ENCODE results near the gene FAM181A. TPM values are rescaled to one million over a fixed set of nuclear protein-coding genes. Genes with fewer than 3 reads are reported as not detected.
A peak's percentile ranks its signal among the peaks of the same experiment; 100 is the strongest.

The FAM181A gene
- total RNA-seq, 1 donor from 2014 or later = 3.0 TPM

DNA sequence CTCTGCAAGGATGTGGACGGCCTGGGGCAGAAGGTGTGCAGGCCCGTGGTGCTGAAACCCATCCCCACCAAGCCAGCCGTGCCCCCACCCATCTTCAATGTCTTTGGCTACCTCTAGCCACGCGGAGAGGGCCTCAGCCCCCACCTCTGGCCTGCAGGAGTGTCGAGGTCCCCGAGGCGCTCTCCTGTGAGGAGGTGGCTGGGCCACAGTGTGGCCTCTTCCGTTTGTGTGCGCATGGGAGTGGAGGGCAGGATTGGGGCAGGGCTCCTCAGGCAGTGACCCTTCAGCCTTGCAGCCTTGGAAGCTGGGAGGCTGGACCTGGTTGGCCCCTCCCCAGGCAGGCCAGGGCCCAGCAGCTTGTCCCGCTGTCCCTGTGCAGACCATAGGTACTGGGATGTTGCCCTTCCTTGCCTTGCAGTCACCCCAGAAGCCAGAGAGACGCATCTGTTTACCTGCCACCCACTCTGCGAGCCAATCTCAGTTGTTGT lies 1.9 kb downstream of the FAM181A start:
- no peak for DNase-seq

DNA sequence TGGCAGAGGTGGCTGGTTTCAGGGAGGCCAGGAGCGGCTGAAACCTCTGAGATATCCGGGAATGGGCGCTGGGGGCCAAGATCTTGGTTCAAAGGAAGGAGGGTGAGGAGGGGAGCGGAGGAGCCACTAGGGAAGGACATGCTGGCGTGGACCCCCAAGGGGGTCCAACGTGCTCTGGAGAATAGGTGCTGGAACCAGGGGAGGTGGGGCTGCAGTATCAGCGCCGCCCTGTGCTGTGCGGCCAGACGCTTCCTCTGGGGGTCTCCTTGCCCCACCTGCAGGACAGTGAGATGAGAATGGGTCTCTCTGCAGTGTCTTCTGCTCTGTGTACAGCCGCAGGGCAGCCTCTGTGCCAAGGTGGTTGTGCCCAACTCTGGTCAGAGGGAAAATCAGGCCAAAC lies 2.5 kb downstream of the FAM181A start:
- DNase-seq = no peak

DNA sequence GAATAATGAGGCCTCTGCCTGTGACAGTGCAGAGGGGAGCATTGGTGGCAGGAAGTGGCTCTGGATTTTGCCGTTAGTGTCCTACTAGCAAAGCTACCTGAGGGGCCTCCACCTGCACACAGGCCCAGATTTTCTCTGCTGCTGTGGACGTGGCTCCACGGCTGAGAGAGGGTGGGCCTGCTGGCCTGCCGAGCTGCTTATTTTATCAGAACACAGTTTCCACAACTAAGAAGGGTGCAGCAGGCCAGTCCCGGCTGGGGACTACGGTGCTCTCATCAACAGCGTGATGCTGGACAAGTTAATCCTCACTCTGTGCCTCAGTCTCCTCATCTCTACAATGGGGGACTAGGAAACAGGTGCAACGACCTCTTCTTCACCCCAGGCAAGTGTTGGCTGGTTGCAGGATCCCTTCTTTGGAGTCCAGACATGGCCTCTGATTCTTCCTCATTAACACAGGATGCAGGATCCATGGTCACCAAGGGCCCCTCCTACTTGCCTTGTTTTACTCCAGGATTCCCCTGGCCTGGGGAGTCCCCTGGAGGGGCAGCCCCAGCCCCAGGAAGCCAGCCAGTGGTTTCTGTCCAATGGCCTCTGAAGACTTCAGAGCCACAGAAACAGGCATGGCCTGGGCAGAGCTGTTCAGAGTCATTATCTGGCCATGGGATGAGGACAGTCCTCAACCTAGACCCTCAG lies 3.3 kb downstream of the FAM181A start:
- no peak for DNase-seq

DNA sequence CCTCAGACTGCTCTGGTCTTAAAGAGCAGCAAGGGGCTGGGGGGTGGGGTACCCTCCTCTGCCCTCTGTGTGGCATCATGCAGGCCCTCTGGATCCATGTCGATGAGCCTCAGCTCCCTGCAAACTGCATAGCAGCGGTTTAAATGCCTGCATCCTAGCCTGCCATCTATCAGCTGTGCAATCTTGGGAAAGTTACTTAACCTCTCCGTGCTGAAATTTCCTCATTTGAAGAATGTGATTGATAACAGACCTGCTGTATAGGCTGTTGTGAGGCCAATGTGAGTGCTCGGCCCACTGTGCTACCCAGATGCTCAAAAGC lies 3.8 kb downstream of the FAM181A start:
- no peak for DNase-seq

DNA sequence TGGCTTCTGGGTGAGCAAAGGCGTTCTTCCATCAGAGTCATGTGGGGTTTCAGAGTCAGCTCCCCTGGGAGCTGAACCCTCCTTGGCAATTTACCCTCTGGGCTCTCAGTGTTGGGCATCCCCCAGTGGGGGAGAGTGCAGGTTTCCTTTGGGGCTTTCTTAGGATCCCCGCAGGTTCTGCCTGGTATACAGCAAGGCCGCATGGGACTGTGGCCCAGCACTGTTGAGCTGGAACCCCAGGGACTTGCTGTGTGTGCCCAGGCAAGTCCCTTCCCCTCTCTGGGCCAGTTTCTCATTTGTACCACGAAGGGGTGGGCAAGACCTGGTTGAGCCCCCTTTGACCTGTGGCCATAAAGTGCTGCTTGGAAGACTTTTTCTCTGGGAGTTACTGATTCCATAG lies 5.5 kb downstream of the FAM181A start:
- DNase-seq = no peak

DNA sequence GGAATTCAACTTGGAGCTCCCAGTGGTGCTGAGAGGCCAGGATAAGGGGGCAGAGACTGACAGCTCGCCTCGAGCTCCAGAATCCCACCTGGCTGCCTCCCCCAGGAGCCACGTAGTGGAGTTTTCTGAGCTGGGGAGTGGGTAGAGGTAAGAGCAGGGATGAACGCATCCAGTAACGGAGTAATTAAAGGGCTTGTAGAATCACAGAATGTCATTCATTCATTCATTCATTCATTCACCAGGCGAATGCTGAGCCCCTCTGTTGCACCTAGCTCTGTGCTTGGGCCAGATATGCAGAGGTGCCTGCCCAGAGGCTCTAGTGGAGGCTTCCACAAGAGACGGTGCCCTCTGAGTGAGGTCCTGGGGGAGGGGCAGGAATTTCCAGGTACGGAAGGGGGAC lies 8.1 kb downstream of the FAM181A start:
- DNase-seq = no peak

DNA sequence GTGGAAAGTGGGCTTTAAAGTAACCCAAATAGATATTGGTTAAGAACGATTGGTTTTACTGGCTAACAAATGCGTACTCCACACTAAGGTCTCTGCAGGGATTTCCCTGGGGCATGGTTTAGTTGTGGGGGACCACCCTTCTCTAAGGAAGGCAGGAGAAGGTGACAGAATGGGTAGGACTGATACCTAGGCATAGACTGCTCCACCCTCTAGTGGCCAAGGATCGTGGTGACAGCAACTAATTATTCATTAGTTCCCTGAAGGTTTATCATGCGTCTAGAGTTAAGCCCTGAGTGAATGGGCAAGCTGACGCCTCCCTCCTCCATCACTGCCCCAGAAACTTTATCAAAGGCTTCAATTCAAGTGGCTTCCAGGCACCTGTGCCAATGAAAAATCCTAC lies 9.1 kb downstream of the FAM181A start:
- no peak for DNase-seq

DNA sequence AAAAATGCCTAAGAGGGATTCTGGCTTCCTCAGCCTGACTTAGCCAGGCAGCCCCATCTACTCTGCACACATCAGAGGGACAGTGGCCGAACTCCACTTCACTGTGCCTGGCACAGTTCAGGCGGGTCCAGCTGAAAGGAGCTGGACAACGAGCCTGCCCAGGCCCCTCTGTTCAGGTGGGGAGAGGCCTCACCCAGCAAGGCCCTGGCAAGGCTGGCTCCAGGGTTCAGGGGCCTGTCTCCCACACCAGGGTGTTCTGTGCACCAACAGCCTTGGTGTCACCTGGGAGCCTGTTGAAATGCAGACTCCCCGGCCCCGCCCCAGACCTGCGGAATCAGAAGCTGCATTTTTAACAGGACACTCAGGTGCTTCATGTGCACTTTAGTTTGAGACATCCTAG lies 9.8 kb downstream of the FAM181A start:
- no peak for DNase-seq

DNA sequence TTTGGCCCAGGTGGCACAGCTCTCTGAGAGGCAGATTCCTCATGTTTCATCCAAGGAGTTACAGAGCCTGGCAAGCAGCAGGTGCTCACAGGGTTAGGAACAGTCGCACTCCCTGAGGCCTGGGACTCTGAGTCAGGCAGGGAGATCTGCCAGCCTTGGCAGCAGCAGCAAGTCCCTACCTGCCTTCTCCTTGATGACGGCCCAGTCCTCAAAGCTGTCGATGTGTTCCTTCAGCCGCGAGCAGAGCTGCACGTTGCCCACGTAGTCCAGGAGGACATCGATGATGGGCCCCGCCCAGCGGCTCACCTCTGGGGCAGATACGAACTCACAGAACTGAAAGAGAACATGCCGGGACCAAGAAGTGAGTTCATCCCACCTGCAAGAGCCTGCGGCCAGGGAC lies 10.4 kb downstream of the FAM181A start:
- DNase-seq = no peak

DNA sequence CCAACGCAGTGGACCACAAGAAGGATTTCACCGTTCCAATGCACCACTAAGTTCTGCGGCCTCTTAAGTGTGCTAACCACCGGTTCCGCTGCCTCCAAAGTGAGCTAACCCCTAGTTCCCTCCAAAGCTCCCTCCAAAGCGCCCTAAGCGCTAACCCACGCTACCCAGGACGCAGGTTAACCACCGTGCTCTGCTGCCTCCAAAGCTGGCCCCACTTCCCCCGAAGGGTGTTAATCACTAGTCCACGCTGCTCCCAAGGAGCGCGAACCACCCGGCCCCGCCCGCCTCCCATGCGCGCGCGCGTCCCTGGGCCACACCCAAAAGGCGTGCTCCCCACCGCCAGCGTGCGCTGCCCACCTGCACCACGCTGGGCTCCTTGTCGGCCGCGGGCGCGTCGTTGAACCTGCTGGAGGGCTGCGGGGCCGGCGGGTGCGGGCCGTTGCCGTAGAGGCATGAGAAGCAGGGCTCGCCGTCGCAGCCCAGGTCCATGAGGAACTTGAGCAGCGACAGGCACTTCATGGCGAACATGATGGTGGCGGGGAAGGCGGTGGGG lies 11.7 kb downstream of the FAM181A start:
- DNase-seq = no peak

DNA sequence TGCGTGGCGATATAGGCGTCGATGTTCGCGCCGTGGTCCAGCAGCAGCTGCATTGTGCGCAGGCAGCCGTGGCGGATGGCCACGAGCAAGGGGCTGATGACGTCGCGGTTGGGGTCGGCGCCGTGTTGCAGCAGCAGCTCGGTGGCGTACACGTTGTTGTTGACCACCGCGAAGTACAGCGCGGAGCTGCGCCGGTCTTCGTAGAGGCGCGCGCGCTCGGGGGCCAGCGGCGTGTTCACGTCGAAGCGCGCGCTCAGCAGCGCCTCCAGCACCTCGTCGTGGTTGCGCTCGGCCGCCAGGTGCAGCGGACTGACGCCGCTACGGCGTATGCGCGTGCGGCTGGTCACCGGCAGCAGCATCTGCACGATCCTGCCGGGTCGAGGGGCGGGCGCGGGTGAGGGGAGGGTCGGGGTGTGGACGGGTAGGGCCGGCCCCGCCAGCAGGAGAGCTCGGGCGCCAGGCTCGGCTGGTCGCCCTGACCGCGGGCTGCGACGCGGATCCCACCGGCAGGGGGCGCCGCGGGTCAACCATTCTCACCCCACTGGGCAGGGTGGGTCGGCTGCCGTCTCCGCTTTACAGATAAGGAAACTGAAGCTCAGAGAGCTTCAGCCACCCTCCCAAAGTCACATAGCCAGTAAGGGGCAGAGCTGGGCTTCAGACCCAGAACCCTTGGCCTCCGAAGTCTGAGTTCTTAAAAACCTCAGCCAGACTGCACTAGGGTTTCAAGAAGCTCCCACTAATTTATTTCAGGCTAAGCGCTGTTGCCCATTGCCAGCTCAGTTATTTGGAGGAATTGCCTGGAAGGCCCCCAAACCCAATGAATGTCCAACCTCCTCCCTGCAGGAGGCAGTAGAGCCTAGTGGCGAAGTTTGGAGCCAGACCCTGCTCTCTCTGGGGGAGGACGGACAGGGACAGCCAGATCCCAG lies 12.4 kb downstream of the FAM181A start:
- peak; percentile 45 for DNase-seq

DNA sequence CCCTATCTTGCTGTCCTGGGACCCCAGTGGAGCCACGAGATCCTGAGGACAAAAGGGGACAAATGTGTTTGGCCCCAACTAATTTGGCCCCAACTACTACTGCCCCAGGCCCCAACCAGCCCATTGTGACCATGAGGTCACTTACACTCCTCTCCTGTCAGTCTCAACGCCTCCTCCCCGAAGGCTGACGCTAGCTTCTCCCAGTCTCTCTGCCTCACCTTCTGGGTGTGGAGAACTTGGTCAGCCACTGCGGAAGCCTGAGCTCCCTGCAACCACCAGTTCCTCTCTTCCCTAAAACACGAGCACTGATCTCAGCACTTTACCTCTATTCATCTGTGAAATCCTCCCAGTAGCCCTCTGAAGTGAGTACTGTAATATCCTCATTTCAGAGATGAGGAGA lies 13.3 kb downstream of the FAM181A start:
- no peak for DNase-seq

DNA sequence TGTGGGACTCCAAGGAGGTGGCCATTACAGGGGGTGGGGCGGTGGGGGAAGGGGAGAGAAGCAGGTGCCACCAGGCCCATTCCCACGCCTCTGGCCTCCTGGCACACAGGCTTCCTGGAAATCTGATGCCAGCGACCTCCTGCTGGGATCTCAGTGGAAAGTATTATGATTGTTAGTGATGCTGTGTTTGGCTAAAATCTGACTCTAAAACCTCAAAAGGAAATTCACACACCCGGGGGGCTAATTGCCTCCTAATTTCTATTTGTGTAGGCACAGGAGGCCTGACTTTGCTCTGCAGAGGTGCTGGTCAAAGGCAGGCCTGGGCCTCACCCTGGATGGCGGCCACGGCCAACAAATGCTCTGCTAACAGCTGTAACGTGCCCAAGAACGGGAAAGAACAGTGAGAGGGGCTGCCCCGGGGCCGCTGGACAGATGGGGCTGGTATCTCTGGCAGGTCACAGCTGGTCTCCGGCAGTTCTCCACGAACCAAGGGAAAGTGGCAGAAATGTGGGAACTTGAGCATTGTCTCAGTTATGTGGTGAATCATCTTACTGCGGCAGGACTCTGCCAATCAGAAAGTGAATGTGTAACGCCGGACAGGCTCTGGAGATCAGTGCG lies 14.3 kb downstream of the FAM181A start:
- DNase-seq = no peak

DNA sequence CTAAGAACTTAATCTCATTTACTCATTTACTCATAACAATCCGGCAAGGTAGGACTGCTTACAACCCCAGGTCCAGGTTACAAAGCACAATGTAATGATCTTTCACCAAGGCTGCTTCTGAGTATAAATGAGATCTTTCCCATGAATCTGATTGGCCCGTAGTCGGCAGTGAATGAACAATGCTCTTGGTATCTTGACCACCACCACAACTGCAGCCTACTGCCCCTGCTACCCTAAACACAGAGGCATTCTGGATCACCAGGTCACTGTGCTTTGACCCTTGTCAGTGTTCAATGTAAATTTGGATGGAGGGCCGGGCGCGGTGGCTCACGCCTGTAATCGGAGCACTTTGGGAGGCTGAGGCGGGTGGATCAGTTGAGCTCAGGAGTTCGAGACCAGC lies 15.9 kb downstream of the FAM181A start:
- no peak for DNase-seq

DNA sequence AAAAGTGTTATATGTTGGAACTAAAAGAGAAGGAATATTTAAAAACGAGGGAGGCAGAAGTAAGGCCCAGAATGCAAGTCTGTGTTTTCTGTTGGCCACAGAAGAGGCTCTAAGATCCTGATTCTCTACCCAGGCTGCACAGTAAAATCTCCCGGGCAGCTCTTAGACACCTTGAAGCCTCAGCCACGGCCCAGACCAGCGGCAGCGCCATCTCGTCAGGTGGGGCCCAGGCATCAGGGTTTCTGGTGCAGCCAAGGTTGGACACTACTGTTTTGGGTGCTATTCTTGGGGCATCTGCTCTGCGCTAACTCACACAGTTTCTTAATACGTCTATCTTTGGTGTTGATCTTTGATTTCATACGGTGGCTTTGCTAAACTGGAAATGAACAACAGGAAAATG lies 16.8 kb downstream of the FAM181A start:
- no peak for DNase-seq

DNA sequence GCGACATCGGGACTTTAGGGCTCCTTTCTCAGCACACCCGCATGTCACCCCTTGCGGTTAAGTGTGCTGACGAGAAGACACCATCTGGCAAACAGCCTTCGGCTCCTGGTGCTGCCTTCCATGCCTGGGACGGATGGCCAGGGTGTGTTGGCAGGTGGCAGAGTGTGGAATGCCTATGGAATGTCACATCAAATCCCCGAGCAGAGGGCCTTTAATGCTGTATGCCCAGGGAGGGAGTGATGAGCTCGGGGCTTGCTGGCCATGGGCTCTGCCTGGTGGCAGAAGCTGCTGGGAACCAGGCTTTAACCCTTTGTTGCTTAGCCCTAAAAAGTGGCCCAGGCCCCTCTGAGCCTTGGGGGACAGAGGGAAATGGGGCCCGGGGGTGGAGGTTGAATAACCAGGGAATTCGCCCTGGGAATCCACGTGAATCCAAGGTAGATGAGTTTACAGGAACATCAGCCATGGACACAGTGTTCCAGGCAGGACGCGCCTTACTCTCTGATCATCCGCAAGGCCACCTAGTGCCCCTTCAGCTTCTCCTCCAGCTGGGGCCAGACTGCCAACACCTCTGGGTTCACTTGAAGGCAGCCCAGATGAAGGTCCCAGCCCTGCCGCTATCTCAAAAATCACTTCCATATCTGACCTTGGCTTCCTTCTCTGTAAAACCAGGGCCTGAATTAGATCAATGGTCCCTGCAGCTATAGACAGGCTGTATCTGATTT lies 17.4 kb downstream of the FAM181A start:
- no peak for DNase-seq

DNA sequence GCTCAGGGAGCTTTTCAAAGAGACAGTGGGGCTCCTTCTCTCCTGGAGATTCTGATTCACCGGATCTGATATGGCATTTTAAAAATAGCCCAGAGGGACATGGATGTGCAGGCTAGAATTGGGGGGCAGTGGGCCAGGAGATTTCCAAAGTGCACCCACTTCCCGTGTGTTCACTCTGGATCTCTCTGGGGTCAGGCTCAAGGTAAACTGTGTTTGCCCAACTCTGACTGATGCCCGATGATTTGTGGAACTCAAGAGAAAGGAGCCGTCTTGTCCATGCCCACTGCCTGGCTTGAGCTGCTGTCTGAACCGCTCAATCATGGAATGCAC lies 17.9 kb downstream of the FAM181A start:
- no peak for DNase-seq

DNA sequence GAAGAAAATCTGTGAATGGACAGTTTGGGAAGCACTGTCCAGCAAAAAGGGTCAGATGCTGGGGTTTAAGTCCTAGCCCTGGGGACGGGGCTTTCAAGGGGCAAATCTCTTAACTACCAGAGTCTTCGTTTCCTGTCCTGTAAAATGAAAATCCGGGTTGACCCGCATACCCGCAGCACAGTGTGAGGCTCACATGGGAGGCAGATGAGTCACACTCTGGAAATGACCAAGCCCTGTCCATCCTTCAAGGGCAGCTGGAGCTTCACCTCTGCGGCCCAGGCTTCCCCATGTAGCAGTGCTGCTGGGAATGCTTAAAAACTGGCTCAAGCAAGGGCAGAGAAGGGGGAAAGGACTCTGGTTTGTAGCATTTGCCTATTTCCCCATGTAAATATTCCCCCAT lies 19.0 kb downstream of the FAM181A start:
- no peak for DNase-seq

DNA sequence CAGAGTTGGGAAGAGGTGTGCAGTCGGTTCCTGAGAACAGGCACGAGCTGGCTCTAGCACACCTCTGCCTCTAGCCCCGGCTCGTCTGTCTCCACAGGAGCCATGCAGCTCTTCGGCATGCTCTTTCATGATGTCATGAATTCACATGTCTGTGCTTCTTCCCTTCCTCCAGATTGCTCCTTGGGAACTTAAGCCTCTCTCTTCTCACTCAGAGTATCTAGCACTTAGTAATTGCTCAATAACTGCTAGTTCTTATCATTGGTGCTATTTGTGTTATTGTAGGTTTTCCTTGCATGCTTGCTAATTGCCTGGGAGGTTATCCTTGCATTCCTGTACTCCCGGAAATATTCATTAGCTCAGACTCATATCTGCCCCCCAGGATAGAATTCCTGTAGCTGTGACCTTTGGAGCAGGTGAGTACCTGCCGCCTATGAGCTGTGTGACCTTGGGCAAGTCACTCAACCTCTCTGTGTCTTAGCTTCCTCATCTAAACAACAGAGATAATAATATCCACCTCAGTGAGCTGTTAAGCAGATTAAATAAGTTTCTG lies 19.5 kb downstream of the FAM181A start:
- DNase-seq = no peak

DNA sequence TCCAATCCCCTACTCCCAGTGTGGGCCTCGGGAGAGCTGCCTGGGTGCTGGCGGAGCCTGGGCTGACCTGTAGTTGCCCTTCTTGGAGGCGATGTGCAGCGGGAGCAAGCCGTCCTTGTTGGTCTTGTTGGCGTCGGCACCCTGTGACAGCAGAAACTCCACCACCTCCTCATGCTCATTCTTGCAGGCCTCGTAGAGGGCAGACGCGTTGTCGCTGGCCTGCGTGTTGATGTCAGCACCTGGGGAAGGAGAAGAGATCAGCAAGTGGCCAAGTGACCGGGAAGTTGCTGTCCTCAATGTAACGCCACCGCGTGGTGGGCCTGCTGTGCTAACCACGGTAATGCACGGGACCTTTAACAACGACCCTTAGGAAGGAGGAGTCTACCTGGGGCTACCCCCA lies 20.1 kb downstream of the FAM181A start:
- DNase-seq = no peak

DNA sequence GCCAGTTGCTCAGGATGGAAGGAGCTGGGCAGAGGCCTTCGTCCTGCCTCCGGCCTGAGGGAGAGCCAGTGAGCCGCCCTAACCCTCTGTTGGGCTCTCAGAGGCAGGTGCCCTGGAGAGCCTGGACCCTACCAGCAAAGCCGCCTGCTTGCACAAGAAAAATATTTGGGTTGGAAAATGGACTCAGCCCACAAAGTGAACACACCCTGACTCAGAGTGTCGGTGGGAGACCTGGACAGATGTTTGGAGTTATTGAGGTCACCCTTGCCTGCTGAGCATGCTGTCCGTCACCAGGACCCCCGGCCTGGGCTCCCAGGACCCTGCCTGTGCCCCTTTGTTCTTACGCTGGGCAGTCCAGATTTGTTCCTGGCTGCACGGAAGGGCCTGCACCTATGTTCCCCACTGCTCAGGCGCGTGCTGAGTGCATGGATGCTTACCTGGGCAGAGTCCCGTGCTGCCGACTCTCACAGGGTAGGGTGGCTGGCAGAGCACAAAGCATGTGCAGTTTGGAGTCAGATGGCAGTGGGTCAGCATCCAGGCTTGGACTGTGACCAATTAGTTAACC lies 22.4 kb downstream of the FAM181A start:
- no peak for DNase-seq
